GM19099 (cell line): ENCODE results near the gene AFF1.

Source experiments
- POLR2A ChIP-seq: IDR thresholded peaks from 3 replicates; pipeline ENCODE4 v1.6.1; 2011; ENCODE audit warnings: low read depth; ENCODE audit not compliant: insufficient read length; ENCODE audit errors: extremely low read depth

AFF1 gene

DNA sequence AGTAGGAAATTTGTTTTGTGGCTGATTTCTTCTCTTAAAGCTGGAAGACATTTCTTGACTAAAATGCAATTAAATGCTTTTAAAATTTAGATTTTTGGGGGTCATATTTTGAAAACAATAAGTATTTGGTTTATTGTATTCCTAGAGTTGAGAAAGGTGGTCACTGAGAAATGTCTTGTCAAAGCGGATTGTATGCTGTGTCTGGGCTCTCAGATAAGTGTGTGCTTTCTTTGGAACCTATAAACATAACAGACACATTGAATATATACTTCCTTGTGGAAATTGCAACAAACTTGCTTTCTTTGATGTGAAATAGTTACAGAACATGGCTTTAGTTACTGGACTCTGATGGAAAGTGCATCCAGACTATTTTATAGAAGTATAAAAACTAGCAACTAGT, 75.4 kb downstream of the AFF1 start:
- TF ChIP-seq POLR2A = no peak

DNA sequence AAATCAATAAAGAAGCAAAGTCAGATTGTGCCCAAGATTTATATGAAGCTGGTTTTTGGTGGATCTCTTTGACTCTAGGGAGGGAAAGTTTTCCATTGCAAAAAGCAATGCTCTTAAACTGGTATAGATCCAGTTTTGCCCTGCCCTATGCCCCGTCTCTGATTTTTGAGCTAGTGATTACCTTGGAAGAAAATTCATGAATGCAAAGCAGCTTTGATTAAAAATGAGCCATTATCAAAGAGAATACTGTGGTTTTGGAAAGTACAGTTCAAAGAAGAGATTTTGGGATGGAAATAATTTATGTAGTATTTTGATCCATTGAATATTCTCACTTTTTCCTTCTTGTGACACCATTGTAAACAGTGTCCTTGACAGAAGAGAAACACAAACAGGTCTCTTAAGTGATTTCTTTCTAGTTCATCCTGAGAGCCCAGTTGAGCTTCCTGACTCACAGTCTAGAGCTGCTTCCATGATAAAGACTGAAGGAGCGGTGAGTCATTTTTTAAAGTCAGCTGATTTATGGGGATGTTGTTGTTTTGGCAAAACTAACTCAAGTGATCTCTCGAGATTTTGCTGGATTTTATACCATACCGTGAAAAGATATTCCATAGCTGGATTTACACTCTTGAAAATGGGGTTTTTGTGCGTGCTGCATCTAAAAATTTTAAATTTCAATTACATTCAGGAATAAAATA, 76.7 kb downstream of the AFF1 start:
- TF ChIP-seq POLR2A = no peak

GRCh38 chr4:87012265-87012953, 77.6 kb downstream of the AFF1 start:
- peak; percentile 17 for TF ChIP-seq POLR2A

- TF ChIP-seq POLR2A = no peak
Observed at GRCh38 chr4:87014284-87014782, 79.5 kb downstream of the AFF1 start.

GRCh38 chr4:87015416-87015815, 80.6 kb downstream of the AFF1 start:
- TF ChIP-seq POLR2A = no peak

- no peak for TF ChIP-seq POLR2A
Observed at GRCh38 chr4:87017580-87018342, 83.0 kb downstream of the AFF1 start.

DNA sequence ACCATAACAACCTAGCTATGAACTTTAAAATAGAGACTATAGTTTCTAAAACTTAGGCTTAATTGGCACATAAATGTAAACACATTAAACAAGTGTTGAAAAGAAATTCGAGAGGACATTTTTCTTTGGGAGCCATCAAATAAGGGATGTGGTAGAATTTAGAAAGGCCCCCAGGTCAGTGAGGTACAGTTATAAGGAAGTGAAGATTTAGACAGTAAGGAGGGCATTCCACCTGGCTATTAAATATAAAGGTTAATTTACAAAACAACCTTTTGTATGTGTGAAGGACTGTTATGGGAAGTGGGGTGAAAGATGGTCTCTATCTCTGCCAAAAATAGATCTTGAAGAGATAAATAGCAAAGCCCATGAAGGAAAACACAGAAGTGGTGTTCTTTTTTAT, 83.9 kb downstream of the AFF1 start:
- no peak for TF ChIP-seq POLR2A

DNA sequence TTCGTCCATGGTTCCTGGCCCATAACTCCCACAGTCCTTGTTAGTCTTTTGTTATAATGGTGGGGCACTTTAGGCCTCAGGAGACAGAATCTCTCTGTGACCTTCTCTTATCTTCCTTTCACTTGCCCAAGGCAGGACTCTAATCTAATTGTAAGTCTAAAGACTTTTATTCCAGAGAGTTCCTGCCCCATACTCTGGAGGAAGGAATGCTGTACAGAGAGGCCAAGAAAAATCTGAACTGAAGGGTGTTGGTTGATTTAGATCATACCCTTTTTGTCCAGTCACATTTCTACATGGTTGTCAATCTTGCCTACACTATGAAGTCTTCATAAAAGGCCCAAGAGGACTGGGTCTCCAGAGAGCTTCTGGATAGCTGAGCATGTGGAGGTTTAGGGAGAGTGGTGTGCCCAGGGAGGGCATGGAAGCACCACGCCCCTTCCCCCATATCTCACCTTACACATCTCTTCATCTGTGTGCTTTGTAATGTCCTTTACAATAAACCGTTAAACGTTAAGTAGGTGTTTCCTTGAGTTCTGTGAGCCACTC, 84.5 kb downstream of the AFF1 start:
- no peak for TF ChIP-seq POLR2A

DNA sequence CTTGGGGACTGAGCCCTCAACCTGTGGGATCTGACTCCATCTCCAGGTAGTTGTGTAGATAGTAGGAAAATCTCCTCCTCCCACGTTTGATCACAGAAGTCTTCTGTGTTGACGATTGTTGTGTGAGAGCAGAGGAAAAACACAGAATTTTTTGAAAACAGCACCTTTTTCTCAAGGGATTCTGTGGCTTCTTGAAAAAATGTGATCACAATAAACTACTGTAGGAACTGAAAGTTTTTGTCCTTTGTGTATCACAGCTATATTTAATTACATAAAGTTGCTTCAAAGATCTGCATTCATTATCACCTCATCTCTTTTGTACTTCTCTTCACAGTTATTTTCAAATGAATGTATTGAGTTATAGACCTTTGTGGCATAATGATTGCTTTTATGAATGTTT, 85.1 kb downstream of the AFF1 start:
- TF ChIP-seq POLR2A = no peak

GRCh38 chr4:87024201-87024600, 89.4 kb downstream of the AFF1 start:
- TF ChIP-seq POLR2A = no peak

- peak; percentile 5 for TF ChIP-seq POLR2A
Observed at GRCh38 chr4:87025023-87025613, 90.3 kb downstream of the AFF1 start.

GRCh38 chr4:87025614-87026041, 90.8 kb downstream of the AFF1 start:
- TF ChIP-seq POLR2A = peak; percentile 18

- no peak for TF ChIP-seq POLR2A
Observed at GRCh38 chr4:87026800-87027495, 92.1 kb downstream of the AFF1 start.

DNA sequence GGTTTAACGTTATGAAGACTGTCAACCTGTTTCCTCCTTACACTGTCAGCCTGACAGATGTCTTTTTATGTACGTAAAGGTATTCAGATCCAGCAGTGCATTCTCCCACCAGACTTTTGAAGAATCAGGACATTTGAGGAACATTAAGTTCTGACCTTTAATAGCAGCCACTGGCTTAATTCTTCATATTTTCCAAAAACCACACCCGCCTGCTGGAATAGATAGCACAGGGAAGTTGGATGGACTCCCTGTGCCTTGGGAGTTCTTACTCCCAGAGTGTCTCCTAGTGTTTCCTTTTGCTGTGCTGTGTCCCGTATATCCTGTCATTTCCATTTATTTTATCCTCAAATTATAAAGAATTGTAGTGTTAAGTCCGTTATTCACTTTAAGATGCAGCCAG, 94.5 kb downstream of the AFF1 start:
- no peak for TF ChIP-seq POLR2A
